Testis (tissue), 2 donors: Measurements from ENCODE around the gene ACVRL1.

Experiments
- POLR2A ChIP-seq: fragments of 450-650 bp; IDR thresholded peaks from one replicate; pipeline ENCODE4 v1.6.1; 2017; ENCODE audit warnings: antibody characterized with exemption, mild to moderate bottlenecking, moderate library complexity
- TF ChIP-seq, protein P1 (sequence below), 3 experiments: fragments of 450-650 bp in 2 of 3; fragments of 200-600 bp in 1 of 3; sonication (generic) in 1 of 3; IDR thresholded peaks; one replicate each; pipeline ENCODE4 v1.5.1; 2016 to 2019; ENCODE audit warnings: antibody characterized with exemption in 3 of 3, mild to moderate bottlenecking in 2 of 3, moderate library complexity in 1 of 3

DNA sequence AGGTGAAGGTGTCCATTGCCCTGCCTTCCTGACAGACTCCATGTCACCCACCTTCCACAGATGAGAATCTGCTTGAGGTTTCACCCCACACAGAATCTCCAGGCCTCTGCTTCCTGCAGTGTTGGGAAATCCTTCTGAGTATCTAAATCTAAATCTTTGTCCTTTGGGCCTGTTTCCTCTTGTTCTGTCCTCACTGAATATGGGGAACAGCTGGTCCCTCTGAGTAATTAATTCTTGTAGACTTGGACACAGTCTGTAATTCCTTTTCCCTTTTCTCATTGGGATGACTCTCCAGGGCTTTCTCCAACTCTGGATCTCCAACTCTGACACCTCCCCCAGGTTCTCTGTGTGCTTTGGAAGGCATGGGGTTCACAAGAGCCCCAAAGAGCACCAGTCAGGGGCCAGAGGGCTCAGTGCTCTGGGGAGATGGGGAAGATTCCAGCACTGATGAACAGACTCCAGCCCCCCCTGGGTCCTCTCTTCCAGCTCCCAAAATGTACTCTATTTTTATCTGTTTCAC is 2.3 kb upstream of the ACVRL1 start:
- TF ChIP-seq, protein P1, sequence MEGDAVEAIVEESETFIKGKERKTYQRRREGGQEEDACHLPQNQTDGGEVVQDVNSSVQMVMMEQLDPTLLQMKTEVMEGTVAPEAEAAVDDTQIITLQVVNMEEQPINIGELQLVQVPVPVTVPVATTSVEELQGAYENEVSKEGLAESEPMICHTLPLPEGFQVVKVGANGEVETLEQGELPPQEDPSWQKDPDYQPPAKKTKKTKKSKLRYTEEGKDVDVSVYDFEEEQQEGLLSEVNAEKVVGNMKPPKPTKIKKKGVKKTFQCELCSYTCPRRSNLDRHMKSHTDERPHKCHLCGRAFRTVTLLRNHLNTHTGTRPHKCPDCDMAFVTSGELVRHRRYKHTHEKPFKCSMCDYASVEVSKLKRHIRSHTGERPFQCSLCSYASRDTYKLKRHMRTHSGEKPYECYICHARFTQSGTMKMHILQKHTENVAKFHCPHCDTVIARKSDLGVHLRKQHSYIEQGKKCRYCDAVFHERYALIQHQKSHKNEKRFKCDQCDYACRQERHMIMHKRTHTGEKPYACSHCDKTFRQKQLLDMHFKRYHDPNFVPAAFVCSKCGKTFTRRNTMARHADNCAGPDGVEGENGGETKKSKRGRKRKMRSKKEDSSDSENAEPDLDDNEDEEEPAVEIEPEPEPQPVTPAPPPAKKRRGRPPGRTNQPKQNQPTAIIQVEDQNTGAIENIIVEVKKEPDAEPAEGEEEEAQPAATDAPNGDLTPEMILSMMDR (IDR thresholded peaks at IDR 0.05) = no peak
- no peak for TF ChIP-seq POLR2A
